ENCODE data around the gene RPSA.
"Not testable (repeated sequence)": the region's sequence is repeated elsewhere in the genome, so short reads cannot be mapped to it uniquely, and the experiment has no call there.

RPSA gene

DNA sequence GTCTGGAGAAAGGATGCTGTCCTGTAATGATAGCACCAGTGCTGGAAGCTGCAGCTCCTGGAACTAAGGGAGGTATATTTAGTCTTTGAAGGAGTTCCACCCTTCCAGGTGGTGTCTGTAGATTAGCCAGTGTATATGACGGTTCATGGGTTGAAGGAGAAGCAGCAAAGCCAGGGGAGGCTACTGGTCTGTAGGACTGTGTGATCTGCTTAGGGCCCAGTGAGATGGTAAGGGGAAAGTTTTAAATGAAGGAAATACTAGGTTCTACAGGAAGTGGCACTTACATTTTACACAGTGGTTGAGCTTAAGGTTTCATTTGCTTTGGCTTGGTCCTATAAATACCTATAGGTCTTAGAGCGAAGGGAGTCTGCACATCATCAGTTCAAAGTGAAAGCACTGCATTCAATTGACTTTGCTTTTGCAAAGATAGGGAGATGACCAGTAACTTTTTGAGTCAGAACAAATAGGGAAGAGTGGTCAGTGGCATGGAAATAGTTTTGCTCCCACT lies 17.7 kb upstream of the RPSA start:
- no peak for DNase-seq (ENCODE audit: low read depth)

DNA sequence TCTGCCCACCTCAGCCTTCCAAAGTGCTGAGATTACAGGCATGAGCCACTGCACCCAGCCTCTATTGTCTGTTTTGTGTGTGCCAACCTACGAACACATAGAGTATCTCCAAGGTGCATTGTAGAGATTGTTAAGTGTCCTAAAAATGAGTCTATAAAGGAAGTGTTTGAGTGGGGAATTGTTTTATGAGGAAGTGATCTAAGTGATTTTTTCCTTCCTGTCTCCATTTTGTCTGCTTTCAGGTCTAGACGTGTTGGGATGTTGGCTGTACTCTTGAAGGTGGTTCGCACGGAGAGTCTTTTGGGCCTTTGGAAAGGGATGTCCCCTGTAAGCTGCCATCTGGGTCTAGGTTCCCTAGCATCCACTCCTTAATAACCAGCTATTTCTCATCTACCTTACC lies 16.3 kb upstream of the RPSA start:
- DNase-seq (ENCODE audit: low read depth), result no peak

- no peak for DNase-seq (ENCODE audit: low read depth)
Measured at GRCh38 chr3:39396690-39397089, 9.8 kb upstream of the RPSA start.

- no peak for DNase-seq (ENCODE audit: low read depth)
Measured at GRCh38 chr3:39398700-39399099, 7.8 kb upstream of the RPSA start.

- no peak for DNase-seq (ENCODE audit: low read depth)
Measured at GRCh38 chr3:39401983-39402382, 4.5 kb upstream of the RPSA start.

GRCh38 chr3:39404943-39405686 lies 1.4 kb upstream of the RPSA start:
- no peak for DNase-seq (ENCODE audit: low read depth)

DNA sequence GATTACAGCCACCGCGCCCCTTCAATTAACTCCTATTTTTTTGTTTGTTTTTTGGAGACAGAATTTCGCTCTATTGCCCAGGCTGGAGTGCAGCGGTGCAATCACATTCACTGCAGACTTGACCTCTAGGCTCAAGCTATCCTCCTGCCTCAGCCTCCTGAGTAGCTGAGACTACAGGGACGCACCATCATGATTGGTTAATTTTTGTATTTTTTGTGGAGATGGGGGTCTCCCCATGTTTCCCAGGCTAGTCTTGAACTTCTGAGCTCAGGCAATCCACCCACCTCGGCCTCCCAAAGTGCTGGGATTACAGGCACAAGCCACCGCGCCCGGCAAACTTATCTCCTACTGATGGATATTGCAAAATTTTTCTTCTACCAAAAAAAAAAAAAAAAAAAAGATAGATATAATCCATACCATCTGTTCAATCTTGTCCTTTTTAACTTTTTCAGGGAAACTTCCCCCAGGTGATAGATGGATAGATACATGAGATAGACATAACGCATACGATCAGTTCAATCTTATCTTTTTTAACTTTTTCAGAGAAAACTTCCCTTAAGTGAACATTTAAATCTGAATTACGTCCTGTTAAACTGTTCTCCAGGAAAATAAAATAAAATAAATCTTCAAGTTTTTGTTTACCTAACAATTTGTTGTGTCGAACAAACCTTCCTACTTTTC lies 693 bp upstream of the RPSA start:
- no peak for DNase-seq (ENCODE audit: low read depth)

DNA sequence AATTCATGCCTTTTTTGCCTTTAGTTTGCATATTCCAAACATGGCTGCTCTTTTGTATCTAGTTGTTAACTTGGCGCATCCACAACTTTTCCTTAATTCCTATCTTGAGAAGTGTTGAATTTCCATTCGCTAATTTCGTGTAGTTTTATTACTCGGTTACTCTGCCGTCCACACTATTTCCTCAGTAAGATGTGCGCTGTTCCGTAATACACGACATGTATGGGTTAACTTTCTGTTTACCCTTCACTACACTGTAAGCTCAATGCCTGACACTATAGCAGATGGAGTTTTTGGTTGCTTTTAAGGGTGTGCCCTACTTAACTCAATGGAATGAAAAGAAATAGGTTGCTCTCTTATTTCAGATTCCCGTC lies 724 bp downstream of the RPSA start:
- DNase-seq (ENCODE audit: low read depth), result no peak

DNA sequence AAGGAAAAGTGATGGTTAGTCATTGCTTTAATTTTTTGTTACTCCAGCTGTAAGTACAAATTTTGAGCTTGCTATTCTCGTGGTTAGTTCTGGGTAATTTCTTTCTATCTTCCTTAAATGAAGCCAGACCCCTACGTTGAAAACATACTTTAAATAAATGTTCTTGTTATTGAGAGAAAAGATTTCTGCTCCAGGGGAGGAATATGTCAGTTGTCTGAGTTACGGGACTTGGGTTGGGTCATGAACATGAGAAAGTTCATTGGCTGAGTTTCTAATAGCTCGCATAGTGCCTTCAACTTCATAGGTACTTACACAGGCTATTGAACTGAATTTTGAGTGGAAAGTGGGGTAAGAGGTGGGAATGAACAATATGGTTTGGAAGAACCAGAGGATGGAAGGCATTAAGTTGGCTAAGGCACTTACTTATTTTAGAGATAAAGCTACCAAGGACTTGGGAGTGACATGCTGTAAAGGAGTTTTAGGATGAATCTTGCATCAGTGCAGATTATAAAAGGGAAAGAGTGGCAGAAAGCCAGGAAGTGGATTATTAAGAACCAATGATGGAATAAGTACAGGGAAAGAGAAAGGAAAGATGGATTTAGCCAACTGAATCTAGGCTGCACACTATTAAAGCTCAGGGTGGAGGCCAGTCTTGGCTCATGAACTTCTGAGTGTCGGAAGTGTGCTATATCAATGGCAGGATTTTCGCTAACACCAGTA lies 1.4 kb downstream of the RPSA start:
- no peak for DNase-seq (ENCODE audit: low read depth)

DNA sequence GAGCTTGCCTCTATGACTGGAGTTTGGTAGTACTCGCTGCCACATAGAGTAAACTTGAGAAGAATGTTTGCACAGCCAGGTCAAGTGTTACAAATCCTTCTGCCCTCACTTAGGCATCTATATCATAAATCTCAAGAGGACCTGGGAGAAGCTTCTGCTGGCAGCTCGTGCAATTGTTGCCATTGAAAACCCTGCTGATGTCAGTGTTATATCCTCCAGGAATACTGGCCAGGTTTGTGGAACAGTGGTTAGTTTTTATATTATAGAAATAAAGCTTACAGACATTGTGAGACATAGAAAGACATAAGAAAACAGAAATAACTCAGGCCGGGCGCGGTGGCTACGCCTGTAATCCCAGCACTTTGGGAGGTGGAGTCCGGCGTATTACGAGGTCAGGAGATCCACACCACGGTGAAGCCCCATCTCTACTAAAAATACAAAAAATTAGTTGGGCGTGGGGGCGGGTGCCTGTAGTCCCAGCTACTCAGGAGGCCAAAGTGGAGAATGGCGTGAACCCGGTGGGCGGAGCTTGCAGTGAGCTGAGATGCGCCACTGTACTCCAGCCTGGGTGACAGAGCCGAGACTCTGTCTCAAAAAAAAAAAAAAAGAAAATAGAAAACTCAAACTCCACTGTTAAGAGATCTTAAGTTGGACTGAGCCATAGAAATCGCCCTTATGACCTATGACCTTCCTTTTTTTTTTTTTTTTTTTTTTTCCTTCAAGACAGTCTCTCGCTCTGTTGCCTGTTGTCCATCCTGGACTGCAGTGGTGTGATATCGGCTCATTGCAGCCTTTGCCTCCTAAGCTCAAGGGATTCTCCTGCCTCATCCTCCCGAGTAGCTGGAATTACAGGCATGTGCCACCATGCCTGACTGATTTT lies 2.2 kb downstream of the RPSA start:
- DNase-seq (ENCODE audit: low read depth), result no peak

DNA sequence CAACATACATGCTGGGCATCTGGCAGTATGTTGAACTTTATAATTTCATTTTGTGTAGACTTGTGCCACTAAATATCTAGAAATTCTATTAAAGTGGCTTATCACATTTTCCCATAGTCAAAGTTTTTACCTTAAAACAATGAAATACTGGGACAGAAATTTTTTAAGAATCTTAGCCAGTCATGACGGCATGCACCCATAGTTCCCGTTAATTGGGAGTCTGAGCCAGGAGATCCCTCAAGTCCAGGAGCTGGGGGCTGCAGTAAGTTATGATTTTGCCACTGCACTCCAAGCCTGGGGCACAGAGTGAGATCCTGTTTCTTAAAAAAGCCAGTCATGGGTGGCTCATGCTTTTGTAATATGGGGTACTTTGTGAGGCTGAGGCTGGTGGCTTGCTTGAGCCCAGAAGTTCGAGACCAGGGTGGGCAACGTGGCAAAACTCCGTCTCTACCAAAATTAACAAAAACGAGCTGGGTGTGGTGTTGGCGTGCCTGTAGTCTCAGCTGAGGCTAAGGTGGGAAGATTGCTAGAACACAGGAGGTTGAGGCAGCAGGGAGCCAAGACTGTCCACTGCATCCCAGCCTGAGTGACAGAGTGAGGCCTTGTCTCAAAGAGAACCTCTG lies 3.1 kb downstream of the RPSA start:
- DNase-seq (ENCODE audit: low read depth), result no peak

DNA sequence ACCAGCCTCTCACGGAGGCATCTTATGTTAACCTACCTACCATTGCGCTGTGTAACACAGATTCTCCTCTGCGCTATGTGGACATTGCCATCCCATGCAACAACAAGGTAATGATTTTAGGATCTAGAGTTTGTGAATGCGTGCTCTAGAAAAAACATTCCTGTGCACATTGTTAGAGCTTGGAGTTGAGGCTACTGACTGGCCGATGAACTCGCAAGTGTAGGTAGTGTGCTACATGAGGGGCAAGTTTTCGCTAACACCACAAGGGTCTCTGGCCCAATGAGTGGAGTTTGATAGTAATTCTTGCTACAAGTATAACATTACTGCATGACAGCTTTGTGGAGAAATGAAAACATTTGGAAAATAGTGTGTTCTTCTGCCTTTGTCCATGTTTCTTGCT lies 4.4 kb downstream of the RPSA start:
- no peak for DNase-seq (ENCODE audit: low read depth)

DNA sequence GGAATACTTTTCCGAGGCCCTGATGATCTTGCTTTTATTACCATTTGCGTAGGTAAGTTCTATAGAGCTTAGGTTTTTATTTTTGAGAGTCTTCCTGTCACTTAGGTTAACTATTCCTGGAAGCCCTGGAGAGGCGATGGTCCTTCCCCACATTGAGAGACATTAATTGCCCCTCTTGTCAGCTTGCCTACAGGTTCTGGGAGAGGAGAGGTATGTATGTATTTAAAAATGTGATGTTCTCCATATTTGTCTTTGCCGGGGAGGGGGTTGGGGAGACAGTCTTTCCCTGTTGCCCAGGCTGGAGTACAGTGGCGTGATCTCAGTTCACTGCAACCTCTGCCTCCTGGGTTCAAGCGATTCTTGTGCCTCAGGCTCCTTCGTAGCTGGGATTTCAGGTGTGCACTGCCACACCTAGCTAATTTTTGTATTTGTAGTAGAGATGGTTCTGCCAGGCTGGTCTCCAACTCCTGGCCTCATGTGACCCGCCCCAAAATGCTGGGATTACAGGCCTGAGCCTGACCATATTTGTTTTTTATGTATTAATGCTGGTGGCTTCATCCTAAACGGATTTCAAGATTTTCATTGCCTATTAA lies 6.2 kb downstream of the RPSA start:
- no peak for DNase-seq (ENCODE audit: low read depth)

DNA sequence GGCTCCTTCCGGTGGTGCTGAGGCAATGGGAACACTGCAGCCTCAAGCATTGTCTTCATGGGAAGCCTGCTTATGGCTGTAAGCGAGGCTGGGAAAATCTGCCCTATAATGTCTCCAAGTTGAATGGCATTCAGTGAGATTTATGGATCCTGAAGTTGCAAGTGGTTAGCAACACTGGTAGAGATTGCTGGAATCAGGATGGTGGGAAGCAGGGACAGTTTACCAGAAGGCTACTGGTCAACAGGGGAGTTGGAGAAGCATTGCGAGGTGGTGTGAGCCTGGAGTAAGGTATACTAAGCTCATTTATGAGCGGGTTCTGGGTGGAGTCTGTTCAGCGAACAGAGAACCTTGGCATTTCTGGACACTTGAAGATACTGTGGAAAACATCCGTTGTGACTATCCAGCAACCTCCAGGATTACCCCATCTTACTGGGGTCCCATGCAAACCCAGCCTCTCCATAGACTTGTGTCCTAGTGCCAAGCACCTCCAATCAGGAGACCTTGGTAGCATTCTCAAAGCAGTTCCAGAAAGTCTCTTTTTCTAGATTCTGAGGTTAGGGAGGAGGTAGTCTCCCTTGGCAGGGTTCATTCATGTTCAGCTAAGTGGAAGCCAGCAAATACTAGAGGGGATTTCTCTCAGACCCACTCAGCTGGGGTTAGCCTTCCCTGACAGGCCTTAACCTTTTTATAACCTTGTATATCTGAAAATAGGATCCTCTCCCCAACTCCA lies 7.3 kb downstream of the RPSA start:
- DNase-seq (ENCODE audit: low read depth), result no peak

DNA sequence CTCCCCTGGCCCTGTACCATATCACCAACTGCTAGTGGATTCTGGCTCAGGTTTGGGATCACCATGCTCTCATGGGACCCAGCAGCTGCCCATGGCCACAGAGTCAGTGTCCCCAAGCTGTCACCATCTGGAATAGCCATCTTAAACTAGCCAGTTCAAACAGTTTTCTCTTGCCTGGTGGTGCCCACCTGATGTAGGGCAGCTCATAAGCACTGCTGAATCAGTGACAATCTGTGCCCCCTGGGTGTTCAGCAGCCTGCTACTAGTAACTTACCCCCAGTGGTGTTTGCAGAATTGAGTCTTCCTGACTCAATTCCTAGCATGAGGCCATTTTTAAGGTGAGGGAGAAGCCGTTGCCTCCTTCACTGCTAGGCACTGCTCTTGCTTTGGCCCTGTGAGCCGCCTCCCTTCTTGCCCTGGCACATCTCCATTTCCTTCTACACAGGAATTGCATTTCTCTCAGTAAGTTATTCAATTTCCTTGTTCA lies 7.9 kb downstream of the RPSA start:
- no peak for DNase-seq (ENCODE audit: low read depth)

- not testable (repeated sequence) for DNase-seq (ENCODE audit: low read depth)
Measured at GRCh38 chr3:39415302-39415701, 8.8 kb downstream of the RPSA start.

GRCh38 chr3:39415983-39416382 lies 9.5 kb downstream of the RPSA start:
- no peak for DNase-seq (ENCODE audit: low read depth)

DNA sequence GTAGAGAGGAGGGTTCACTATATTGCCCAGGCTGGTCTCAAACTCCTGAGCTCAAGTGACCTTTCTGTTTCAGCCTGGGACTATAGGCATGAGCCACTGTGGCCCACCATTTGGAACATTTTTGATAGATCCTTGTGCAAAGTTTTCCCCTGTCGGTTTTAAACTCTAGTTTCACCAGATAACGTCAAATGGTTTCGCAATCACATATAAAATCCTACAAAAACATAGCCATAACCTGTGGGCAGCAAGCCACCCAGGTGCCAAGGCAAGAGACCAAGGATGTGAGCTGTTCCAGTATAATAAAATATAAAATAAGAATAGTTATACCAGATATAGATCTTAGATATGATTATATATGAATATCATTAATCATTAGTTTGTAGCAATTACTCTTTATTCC lies 10.5 kb downstream of the RPSA start:
- not testable (repeated sequence) for DNase-seq (ENCODE audit: low read depth)

- not testable (repeated sequence) for DNase-seq (ENCODE audit: low read depth)
Measured at GRCh38 chr3:39418556-39419225, 12.2 kb downstream of the RPSA start.

Data from stimulated activated CD8-positive, alpha-beta memory T cell treated with anti-CD3 and anti-CD28 coated beads, Interleukin-7, amount 100 ng/mL, for 24 hours (primary cell).